HCT116 (cell line): ENCODE measurements around the gene UBXN11.

ENCODE experiments used
- CTCF ChIP-seq, 3 experiments: fragments of 200-600 bp in 1 of 3; sonication (generic) in 1 of 3; IDR thresholded peaks in 2 of 3; conservative IDR thresholded peaks in 1 of 3; 2 replicates each; pipeline ENCODE4 v1.5.1; 2012 to 2017; ENCODE audit warnings: low read depth in 2 of 3, low read length in 2 of 3, antibody characterized with exemption in 1 of 3, borderline replicate concordance in 1 of 3, control low read depth in 1 of 3, mild to moderate bottlenecking in 1 of 3, mixed read lengths in 1 of 3, mixed run types in 1 of 3, moderate library complexity in 1 of 3; ENCODE audit not compliant: insufficient read depth in 1 of 3
- EZH2 ChIP-seq: fragments of 200-600 bp; sonication (generic); IDR thresholded peaks from 2 replicates; pipeline ENCODE4 v1.6.1; 2017; ENCODE audit warnings: antibody characterized with exemption, mixed run types

- TF ChIP-seq EZH2 (no peak), CTCF (IDR thresholded peaks at IDR 0.05 in 2 of 3, conservative IDR thresholded peaks at IDR 0.05 in 1 of 3; ENCODE audit: borderline replicate concordance in 1 of 3, insufficient read depth in 1 of 3, low read depth in 2 of 3, low read length in 2 of 3) (peak in 2 of 3 experiments; percentile 69 to 79; a peak in 4 of 6 replicates)
Measured at GRCh38 chr1:26275580-26276431, 30.6 kb downstream of the UBXN11 start.
